ENCODE measurements around the gene DZIP1.

DNA sequence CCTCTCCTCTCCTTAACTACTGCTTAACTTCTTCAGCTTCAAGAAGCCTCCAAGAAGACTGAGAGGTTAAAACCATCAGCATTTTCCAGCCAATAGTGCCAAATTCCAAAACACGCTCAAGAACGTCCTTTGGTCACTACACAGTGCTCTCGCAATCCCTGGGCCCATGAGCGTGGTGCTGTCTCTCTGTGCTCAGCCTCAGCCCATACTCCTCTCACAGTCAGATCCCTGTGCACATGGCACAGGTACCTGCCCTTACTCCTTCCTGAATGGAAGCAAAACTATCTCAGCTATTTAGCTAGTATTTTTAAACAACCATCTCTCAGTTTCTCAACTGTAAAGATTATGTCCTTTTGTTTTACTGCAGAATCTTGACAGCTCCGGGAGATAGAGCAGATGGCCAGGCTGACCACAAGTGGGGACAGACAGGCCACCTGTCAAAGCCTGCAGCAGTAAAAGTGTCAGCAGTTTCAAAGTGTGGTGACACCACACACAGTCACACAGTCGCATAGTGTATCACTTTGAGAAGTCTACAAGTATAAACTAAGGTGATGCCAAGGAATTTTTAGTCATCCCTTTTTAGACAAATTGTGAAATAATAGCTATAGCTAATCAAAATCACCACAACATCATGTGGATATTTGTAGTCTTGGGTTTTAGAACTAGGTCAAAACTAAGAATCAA, 35.7 kb downstream of the DZIP1 start:
- TF ChIP-seq CTCF (IDR thresholded peaks at IDR 0.05; ENCODE audit: insufficient read depth, low read length, poor library complexity, severe bottlenecking) (no peak), EZH2phosphoT487 (conservative IDR thresholded peaks at IDR 0.05; ENCODE audit: low read length) (no peak)

All from SU-DHL-6 (cell line).